ENCODE results near the gene CARD11.

The CARD11 gene

GRCh38 chr7:2956526-2957368 lies 86.9 kb downstream of the CARD11 start:
- DNase-seq (ENCODE audit: extremely low read depth, low read depth), result no peak
- no peak for TF ChIP-seq CTCF (IDR thresholded peaks at IDR 0.05; ENCODE audit: low read depth, low read length)

- DNase-seq (ENCODE audit: extremely low read depth, low read depth), result no peak
- TF ChIP-seq CTCF (IDR thresholded peaks at IDR 0.05; ENCODE audit: low read depth, low read length), result no peak
Measured at GRCh38 chr7:2956076-2956475, 87.6 kb downstream of the CARD11 start.

- TF ChIP-seq CTCF (IDR thresholded peaks at IDR 0.05; ENCODE audit: low read depth, low read length), result no peak
- no peak for DNase-seq (ENCODE audit: extremely low read depth, low read depth)
Measured at GRCh38 chr7:2955269-2955668, 88.4 kb downstream of the CARD11 start.

- DNase-seq (ENCODE audit: extremely low read depth, low read depth), result no peak
- TF ChIP-seq CTCF (IDR thresholded peaks at IDR 0.05; ENCODE audit: low read depth, low read length), result no peak
Measured at GRCh38 chr7:2954433-2954853, 89.2 kb downstream of the CARD11 start.

GRCh38 chr7:2953588-2954407 lies 89.9 kb downstream of the CARD11 start:
- no peak for DNase-seq (ENCODE audit: extremely low read depth, low read depth)
- no peak for TF ChIP-seq CTCF (IDR thresholded peaks at IDR 0.05; ENCODE audit: low read depth, low read length)

GRCh38 chr7:2953099-2953498 lies 90.6 kb downstream of the CARD11 start:
- DNase-seq (ENCODE audit: extremely low read depth, low read depth), result no peak
- no peak for TF ChIP-seq CTCF (IDR thresholded peaks at IDR 0.05; ENCODE audit: low read depth, low read length)

GRCh38 chr7:2952316-2952715 lies 91.4 kb downstream of the CARD11 start:
- no peak for TF ChIP-seq CTCF (IDR thresholded peaks at IDR 0.05; ENCODE audit: low read depth, low read length)
- no peak for DNase-seq (ENCODE audit: extremely low read depth, low read depth)

All from AG09319 (cell line).